Frontal cortex (tissue), 4 donors: ENCODE data around the gene LRIT1. TPM values are rescaled to one million over a fixed set of nuclear protein-coding genes. Genes with fewer than 3 reads are reported as not detected.

ENCODE experiments used
- DNase-seq, 2 donors: peaks; one replicate each; pipeline ENCODE4 v3.0.0; 2012; ENCODE audit warnings: low spot score in 2 of 2
- FAIRE-seq: peaks from 2 replicates; lab custom pipeline; 2012; peaks lifted over from hg19 to GRCh38; lab: Jason Lieb, UNC
- total RNA-seq: library from RNA; depleted of rRNA; stranded (reverse); fragments of >200 nt; gene quantifications from one replicate; pipeline ENCODE4 v1.2.3, GENCODE V29; 2014
- donor health status: control.
- donor health status: control.
- donor health status: control.

Gene LRIT1
- total RNA-seq, 1 donor from 2014 or later = not detected

DNA sequence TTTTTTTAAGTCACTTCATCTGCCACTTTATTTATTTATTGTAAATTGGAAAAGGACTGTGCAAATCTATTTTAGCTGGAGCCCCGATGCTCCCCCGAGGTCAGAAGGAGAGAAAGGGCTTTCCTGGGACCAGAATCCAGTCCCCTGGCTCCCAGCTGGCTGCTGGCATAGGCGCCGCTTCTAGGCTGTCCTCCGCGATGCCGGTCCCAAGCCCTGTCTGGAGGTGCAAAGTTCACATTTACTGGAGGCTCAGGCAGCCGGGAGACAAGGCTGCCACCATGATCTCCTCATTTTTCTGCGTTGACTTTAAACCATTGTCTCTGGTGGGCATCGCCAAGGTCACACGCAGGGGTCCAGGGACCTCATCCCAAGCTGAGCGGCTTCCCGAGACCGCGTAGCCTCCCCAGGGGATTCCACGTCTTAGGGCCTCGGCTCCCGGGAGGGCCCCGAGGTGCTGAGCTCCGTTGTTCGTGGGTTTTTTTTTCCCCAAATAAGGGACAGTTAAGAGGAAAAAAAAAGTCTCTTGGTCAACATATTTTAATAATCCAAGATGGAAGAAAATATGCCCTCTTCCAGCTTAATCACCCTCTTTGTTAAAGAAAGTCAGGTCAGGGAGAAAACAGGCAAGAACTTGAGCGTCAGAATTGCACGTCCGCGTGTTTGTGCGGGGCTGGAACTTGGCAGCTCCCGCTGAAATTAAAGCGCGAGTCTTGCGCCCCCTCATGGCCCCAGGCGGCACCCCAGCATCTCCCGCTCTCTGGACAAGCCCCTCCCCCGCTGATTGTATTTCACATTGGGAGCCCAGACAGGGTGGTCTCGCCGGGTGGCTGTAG lies 15.4 kb upstream of the LRIT1 start:
- DNase-seq = peak in 1 of 2 donors; percentile 51
- FAIRE-seq = no peak

DNA sequence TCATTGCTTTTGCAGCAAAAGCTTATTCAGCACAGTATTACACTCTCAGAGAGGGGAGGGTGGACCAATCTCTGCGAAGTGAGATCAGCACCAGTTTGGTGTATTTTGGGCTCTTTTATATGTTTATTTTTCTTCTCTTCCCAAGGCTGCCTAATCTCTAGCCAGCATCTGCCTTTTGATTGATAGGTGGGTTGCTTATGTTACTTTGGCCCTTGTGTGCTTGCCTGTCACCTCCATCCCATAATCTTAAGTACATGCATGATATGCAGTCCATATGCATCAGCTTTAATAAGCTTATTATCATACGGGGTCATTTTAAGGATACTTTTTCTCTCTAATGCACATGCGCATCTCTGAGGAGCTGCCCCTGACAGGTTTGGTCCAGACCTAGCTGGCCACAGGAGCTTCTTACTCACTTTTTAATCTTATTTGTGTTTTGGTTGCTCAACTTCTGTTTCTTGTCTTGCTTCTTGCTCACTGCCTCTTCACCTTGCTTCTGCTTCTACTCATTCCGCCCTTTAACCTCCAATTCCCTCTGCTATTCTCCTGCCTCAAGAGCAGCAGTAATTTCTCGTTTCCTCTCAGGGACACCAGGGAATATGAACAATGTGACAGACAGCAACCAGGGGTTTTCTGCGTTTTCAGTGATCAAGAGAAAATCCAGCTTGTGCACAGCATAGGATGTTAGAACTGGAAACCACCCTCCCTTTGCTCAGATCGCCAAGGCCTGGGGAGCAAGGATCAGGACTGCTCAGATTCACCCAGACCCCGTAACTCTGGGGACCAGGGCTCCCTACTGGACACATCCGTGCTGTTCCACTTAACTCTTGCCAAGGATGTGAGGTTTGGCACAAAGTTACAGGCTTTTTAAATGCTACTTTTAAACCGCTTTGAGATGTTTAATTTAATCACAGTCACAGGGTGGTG lies 13.5 kb upstream of the LRIT1 start:
- no peak for DNase-seq
- FAIRE-seq = no peak

DNA sequence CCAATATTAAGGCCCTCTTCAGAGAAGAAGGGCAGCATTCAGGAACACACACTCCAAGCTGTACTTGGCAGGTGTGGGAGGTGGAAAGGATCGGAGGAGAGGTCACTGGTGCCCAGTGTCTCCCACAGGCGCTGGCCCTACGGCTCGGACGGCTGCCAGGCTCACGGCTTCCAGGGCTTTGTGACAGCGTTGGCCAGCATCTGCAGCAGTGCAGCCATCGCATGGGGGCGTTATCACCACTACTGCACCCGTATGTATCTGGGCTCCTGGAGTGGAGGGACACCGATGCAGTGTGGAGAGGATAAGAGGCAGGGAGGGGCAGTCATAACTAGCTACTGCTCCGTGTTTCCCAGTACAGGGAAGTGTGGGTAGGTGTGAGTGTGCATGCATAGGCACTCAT lies 7.4 kb upstream of the LRIT1 start:
- DNase-seq (no peak), FAIRE-seq (no peak)

DNA sequence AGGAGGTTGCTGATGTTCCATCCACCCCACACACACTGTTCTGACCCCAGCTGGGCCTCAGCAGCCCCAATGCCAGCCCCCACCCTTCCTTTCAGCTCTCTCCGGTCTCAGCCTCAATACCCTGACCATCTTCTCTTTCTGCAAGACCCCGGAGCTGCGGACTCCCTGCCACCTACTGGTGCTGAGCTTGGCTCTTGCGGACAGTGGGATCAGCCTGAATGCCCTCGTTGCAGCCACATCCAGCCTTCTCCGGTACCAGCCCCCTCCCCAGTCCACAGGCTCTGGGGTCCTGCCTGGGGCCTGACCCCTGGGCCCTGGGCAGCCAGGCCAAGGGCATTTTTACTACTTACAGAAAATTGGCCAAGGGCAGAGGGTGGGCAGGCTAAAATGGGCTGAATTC lies 6.2 kb upstream of the LRIT1 start:
- no peak for FAIRE-seq

DNA sequence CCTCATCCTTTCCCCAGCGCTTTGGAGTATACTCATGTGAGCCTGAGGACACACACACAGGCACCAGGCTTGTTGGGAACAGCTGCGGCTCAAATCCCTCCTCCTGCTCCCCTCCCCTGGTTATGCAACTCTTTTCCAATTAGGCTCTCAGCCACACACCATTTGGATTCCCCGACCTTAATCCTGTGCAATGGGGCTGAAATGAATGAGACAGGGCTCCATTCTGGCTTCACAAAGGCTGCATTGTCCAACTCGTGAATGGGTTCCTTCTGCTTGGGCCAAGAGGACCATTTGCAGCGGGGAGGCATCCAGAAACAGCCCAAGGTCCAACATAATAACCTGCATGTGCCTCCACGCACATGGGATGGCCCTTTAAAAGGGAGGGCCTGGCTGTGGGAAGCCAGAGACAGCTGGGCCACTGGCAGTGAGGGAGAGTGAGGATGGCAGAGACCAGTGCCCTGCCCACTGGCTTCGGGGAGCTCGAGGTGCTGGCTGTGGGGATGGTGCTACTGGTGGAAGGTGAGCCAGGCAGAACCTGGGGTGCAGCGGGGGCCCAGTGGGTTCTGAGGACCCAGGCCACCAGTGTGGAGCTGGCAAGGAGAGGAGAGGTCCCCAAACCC lies 3.4 kb upstream of the LRIT1 start, which contains the start of gene RGR:
Gene RGR, plus strand, starts transcription at position 403 of the 620 bp plus-strand sequence. Its CDS starts 38 bp downstream, at position 441.
- peak; percentile 78 to 85 for DNase-seq
- FAIRE-seq = peak; percentile 95

More for the DNA sequence above, 6.2 kb upstream of the LRIT1 start:
- no peak for DNase-seq

DNA sequence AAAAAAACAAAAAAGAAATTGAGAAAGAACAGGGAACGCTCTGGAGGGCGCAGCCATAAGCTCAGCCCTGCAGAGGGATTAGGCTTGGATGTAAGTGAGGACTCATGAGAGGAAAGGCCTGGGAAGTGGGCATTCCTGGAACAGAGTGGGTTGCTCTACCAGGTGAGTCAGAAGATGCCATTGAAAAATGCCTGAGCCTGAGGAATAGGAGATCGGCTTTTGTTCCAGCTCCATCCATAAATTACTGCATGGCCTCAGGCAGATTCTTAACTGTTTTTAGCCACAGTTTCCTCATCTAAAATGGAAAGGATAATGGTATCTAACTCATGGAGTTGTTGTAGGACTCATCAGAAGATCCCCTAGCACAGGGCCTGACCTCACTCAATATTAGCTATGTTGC lies 2.4 kb upstream of the LRIT1 start:
- DNase-seq = no peak
- no peak for FAIRE-seq

DNA sequence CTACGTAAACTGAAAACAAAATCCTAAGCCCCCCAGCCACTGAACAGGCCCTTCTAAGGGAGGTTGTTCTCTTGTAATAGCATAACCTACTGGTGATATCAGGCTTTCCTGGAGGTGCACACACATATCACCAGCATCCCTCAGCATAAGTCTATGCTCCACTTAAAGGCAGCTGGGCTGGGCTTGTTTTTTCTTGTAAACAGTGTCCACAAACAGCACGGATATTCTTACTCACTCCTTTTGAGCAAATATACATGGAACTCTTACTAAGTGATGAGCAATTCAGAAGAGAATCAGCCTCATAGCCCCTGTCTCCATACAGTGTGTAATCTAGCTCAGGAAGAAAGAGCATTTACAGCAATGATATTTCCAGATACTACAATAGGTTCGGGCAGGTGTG lies 2.4 kb downstream of the LRIT1 start:
- no peak for FAIRE-seq
- no peak for DNase-seq

DNA sequence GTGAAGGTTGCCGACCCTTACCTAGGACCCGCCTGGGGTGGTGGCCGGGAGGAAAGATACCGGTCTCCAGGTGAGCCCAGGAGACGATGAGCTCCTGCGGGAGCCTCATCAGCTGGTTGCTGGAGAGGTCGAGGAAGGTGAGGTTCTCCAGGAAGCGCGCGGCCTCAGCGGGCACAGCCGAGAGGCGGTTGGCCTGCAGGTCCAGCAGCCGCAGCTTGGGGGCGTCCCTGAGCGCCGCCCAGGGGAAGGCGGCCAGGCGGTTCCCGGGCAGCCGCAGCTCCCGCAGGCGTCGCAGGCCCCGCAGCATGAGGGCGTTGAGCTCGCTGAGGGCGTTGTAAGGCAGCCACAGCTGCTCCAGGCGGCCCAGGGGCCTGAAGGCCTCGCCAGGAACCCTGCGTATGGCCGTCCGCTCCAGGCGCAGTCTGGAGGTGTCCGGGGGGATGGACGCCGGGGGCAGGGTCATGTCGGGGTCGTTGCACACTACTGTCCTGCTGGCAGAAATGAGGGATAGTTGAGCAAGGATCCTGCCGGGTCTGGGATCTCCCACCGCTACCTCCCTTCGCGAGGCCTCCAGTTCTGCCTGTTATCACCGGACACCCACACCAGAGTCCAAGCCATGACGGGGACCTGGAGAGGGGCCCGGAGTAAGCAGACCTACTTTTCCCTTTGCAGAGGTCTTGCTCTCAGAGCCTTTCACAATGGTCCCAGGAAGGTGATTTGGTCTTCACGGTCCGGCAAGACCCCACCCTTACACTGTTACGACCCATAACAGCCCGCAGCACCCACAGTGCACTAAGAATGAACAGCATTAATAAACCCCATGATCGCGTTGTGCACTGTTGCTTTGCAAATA lies 3.9 kb downstream of the LRIT1 start:
- no peak for FAIRE-seq
- no peak for DNase-seq

DNA sequence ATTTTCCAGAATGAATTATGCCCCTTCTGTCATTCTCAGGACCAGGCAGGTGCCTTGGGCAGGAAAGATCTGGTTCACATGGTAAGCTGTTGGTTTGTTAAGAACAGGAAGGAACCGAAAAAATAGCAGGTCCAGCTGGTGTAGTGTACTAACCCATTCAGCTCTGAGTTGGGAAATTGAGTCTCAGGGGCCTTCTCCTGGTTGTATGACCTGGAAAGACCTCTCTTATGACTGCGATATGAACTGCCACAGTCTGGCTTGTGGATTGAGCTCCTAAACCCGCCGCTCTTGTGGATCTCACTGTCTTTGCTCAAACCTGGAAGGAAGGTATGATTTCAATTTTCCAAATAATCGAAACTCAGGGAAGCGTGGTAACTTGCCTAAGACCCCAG lies 4.5 kb downstream of the LRIT1 start:
- FAIRE-seq (no peak), DNase-seq (no peak)

DNA sequence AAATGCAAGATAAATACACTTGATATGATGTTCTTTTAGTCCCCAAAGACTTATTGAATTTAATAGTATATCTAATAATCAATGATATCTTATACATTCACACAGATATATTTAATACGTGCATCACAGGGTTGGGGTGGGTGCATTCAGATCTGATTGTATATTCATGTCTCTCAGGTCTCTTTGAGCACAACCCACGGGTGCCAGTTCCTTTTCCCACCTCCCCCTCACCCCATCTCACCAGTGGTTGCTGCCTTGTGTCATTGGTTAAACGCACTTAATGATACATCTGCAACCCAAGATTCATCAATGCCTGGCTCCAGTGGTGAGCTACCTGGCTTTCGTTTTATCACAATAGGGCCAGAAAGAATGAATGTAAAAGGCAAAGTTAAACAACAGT lies 6.2 kb downstream of the LRIT1 start:
- DNase-seq = no peak
- FAIRE-seq = no peak

DNA sequence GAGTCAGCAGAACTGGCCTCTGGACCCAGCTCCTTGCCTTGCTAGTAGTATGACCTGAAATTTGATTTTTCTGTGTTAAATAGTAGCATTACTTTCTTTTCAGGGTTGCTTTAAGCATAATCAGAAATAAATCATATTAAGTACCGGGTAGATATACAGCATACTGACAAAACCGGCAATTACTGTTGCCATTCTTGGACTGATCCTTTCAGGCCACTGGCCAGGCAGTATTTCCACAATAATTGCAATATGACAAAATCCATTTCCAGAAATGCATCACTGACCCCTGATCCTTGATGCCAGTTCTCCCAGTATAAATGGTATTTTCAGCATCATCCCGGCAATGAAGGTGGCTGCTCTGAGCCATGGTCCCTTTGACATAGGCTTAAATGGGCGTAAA lies 6.9 kb downstream of the LRIT1 start:
- FAIRE-seq (no peak), DNase-seq (no peak)

DNA sequence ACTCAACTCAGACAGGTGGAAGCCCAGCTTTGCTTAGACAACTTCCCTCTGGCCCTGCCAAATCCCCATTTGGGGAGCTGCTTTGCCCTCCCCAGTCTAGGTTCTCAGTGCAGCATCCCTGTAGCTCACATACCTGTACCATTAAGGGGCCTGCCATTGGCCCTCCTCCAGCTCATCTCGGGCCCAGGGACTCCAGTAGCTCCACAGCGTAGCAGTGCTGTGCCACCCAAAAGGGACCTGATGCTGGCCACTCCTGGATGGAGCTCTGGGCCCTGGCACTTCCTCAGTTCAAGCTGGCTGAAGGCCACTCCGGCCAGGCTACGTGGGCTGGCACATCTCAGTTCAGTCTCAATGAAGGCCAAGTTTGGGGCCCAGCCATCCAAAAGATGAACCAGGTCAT lies 7.4 kb downstream of the LRIT1 start:
- no peak for FAIRE-seq
- no peak for DNase-seq

DNA sequence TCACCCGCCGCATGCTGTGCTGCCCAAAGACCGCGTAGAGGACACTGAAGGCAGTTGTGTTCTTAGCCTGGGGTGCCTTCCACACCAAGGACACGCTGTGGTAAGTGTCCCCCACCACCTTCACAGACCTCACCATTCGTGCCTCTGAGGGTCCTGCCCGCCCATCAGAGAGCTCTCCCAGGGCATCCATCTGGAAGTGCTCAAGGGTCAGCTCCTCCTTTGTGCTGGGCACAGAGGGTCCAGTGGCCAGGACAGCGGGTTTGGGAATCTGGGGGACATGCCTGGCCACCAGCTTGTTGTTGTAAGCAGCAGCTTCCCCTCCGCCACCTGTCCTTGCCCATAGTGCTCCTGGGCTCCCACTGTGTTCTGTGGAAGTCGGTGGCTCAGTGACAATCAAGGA lies 9.0 kb downstream of the LRIT1 start:
- no peak for FAIRE-seq
- DNase-seq = no peak

DNA sequence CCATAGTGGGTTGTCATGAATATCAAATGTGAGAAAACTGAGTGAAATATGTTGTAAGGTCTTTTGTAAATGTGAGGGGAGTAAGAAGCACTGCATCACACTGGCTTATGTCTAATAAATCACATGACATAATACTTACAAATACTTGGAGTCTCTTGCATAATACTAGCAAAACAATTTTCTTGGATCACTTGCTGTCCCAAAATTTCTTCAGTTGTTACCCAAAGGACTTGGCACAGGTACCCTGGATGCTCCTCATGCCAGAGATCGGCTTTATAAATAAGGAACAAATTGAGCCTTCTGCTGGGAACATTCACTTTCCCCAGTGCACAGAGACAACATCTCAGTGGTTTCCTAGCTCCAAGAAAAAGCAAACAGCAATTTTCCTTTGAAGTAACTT lies 11.0 kb downstream of the LRIT1 start:
- DNase-seq (no peak), FAIRE-seq (no peak)

DNA sequence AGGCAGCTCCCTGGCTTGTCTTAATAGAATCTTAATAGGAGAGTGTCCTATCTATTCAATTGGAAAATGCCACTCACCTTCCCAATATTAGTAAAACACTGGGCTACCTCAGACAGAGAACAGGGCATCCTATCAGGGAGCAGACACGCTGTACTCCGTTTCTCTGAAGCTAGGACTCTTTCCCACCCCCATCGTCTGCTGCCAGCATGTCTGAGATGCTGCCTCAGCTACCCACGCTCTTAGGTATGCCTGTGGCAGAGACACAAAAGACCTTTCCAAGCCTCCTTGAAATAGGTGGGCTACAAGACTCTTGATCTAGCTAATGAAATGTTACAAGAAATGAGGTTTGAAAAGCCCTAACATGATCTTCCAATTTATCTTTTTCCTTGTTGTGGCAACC lies 13.5 kb downstream of the LRIT1 start:
- DNase-seq (no peak), FAIRE-seq (no peak)

DNA sequence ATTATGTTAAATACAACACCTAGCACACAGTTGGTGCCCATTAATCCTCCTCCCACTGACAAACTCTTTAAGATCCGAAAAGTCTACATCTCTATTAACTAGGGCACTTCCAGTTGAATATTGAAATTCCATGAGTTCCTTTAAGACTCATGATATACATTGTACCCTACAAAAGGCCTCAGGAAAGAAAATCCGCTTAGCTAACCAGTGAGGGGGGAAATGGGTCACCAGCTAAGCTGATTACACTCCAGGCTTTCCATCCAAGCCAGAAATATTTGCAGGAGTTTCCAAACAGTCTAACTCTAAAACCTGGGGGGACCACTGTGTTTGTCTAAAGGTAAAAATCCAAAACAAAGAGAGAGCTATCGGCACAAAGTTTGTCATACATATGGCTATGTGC lies 14.7 kb downstream of the LRIT1 start:
- FAIRE-seq = no peak
- DNase-seq = no peak

DNA sequence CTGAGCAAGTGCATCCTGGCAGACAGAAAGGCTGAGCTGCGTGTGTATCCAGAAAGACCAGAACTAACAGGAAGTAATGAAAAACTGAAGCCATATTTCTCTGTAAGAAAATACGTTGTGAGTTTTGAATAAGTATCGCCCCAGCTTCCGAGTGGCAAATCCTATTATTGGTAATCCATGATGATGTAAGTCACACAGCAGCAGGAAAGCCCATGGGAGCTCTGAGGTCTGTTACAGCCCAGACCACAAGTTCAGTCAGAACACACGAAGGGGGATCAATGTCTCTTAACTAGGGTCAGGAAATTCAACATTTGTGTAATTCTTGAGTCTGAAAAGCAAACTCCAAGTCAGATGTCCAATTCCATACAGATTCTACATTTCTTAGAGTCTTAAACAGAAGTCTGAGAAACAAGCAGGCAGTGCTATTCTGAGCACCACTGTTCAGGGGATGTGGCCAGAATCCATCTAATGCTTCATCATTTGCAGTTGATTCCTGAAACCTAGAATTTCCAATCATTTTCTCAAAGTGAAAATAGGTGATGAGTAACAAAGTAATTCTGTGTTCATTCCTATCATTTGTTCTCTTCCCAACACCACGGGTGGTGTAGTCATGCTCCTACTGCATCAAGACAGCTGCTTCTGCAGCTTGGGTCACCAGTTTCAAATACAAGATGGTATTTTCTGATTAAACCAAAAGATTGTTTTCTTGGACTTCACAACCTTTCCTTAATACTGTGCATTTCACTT lies 15.7 kb downstream of the LRIT1 start, which contains the start of gene LRIT2:
Gene LRIT2, minus strand, starts transcription at position 118 of the 747 bp plus-strand sequence. Its CDS starts 24 bp downstream, at position 94.
- no peak for DNase-seq
- FAIRE-seq = no peak

DNA sequence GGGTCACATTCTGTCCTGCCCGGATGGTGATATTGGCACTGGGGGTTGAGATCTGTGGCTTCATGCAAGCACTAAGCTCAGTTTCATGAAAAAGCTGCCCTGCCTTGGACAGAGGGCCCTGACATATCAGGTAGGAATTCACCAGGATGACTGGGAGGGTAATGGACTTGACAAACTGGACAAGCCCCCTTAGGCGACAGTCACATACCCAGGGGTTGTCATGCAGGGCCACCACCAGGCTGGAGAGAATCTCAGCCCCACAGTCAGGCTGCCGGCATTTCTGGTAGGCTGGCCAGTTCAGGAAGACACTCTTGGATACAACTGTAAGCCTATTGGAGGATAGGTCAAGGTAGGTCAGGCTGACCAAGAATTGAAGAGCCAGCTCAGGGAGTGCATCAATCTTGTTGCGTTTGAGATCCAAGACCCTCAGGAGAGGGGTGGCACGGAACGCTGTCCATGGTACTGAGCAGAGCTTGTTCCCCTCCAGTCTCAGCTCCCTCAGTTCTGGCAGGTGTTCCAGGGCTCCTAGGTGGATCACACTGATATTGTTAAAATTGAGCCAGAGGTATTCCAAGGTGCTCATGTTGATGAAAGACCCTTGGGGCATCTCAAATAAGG lies 16.8 kb downstream of the LRIT1 start:
- FAIRE-seq (no peak), DNase-seq (no peak)
